Left ventricle myocardium superior (tissue), 1 donor: ENCODE data around the gene IL1A. TPM values are rescaled to one million over a fixed set of nuclear protein-coding genes. Genes with fewer than 3 reads are reported as not detected.
"Not testable (repeated sequence)": the region's sequence is repeated elsewhere in the genome, so short reads cannot be mapped to it uniquely, and the experiment has no call there.

ENCODE experiments used
- ATAC-seq: fragments of 200-7000 bp; cut with Tn5 transposase; one replicate; pipeline ENCODE4 v1.9.1; 2020; ENCODE audit warnings: mild to moderate bottlenecking, moderate library complexity
- DNase-seq: peaks from one replicate; pipeline ENCODE4 v3.0.0-alpha.2; 2020
- intact Hi-C: fragments of 100-400 bp; cut with micrococcal nuclease; formaldehyde crosslinking; loops from one replicate; pipeline ENCODE4 v1.11.0; 2022
- long read RNA-seq: library from polyadenylated mRNA; unstranded; transcript quantifications from one replicate; pipeline ENCODE4 v2.0.0, GENCODE V29; 2021
- total RNA-seq: library from RNA; stranded (reverse); fragmentation: NEBNext Ultra II Directional; extraction: Animal tissue kit (Norgen Biotek cat#: 25700); gene quantifications from one replicate; pipeline ENCODE4 v1.2.1, GENCODE V29; 2021
- donor health status: DM: no; HTN: yes; CAD: no; lungs with severe emphysema.

IL1A gene, protein sequence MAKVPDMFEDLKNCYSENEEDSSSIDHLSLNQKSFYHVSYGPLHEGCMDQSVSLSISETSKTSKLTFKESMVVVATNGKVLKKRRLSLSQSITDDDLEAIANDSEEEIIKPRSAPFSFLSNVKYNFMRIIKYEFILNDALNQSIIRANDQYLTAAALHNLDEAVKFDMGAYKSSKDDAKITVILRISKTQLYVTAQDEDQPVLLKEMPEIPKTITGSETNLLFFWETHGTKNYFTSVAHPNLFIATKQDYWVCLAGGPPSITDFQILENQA
- not detected for total RNA-seq
- long read RNA-seq, result 0 reads

DNA sequence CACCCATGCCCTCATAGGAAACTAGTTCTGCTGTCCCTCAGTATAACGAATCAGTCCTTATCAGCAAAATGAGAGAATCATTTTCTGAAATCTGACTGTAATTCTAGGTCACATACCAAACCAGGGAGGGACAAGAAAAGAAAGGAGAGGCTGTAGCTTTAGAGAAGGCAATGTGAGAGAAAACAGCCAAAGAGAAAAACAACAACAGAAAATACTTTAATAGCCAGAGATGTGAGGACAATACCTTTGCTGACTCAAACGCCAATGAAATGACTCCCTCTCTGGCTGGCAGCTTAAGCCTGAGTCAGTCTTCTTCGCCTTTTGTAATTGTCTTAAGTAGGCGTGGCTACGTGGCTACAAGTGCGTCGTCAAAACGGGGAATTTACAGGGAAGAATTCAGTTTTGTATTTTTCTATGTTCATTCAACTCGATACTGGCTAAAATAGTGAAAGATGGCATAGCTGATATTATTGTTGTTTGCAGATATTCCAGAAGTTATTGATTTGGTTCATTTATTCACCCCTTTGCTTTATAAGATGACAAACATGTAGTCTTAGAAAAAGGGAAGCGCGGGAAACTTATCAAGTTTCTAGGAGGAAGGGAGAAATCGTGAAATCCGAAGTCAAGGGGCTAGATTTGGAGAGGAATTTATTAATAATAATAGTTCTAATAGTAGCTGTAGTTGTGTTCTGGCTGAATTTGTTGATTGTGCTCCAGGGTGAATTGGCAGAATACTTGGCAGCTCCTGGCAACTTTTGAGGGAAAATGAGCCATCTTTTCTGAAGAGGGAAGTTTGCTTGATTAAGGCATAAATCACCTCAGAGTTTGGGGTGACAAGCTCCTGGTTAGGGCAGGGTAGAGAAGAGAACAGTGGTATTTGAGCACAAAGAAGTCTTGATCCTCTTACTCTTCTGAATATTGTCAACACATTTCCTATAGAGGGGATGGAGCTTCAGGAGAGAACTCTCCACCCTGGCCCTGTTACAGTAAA lies at the start of gene IL1A:
Gene IL1A, minus strand, starts transcription at position 295 of the 991 bp plus-strand sequence. CDS start 723 bp downstream, outside the sequence.
- intact Hi-C loops, result no loop called here
- ATAC-seq (no peak), DNase-seq (no peak)

DNA sequence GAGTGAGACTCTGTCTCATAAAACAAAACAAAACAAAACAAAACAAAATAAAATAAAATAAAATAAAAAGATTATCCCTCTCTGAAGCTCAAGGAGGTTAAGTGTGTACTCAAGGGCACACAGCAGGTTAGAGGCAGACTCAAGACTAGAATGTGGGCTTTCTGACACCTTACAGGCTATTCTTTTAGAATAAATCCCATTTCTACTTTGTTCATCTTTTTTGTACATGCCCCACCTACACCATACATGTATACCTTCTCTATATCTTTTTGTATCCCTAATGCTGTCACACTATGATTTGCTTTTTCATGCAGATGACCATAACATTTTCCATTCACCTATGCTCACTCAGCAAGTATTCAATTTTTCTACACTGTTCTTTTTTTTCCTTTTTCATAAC lies 49.7 kb upstream of the IL1A start:
- DNase-seq, result no peak
- no peak for ATAC-seq
- intact Hi-C loops, result no loop called here

DNA sequence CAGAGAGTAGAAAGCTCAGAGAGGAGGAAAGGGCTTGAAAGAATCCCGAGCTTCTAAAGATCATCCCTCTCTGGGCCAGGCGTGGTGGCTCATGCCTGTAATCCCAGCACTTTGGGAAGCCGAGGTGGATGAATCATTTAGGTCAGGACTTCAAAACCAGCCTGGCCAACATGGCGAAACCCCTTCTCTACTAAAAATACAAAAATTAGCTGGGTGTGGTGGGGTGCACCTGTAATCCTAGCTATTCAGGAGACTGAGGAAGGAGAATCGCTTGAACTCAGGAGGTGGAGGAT lies 49.3 kb upstream of the IL1A start:
- intact Hi-C loops, DNase-seq, ATAC-seq: not testable (repeated sequence)

DNA sequence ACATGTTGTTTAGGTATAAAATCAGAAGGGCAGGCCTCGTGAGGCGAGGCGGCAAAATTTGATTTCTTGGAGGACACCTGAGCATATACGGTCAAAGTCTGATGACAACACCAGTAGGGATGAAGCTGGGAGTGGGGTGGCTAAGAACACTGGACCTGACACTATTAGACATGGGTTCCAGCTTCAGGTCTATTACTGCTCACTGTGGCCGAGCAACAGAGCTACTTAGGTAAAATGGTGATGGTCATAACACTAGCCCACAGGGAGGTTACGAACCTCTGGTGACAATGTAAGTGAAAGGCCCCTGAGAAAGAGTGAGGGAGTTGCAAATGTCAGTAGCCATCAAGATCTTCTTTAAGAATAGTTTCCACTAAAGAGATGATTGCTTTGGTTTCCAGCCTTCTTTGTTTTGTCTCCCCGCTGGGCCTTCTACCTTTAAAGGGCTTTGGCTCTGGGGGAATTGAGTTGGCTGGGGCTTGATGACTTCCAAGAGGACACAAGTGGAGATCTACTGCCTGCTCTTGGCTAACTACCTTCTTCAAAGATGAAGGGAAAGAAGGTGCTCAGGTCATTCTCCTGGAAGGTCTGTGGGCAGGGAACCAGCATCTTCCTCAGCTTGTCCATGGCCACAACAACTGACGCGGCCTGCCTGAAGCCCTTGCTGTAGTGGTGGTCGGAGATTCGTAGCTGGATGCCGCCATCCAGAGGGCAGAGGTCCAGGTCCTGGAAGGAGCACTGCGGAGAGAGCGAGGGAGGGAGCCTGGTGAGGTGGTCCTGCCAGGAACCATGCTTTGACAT lies 48.7 kb upstream of the IL1A start:
- intact Hi-C loops, result no loop called here
- DNase-seq (no peak), ATAC-seq (no peak)

DNA sequence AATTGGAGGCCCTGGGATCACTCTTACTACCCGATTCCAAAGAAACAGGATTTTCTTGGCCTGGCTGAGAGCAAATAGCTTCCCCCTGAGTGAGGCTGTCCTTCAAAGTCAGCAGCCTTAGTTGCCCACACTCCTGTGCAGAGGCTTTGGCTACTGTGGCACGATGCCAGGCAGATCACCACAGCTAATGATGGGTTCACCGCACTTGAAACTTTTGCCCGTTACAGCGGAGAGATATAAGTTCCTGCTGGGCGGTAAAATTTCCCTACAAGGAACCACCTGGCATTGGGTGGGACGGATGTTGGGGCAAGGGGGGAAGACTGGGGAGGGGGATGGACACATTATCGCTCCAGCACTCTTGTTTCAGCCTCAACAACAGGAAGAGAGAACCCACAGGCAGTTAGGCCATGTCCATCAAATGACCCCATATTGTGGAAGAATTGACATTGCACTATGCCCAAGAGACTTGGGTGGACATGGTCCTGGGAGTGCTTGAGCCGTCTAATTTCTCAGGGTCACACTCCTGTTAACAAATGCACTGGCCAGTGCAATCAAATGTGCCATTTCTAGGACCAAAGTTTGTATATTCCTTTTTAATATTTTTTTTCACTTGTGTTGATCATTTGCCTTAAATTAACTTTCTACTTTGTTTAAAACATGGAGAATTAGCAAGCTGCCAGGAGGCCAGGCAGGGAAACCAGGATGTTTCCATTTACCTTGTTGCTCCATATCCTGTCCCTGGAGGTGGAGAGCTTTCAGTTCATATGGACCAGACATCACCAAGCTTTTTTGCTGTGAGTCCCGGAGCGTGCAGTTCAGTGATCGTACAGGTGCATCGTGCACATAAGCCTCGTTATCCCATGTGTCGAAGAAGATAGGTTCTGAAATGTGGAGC lies 47.9 kb upstream of the IL1A start:
- intact Hi-C loops, result no loop called here
- DNase-seq (no peak), ATAC-seq (no peak)

DNA sequence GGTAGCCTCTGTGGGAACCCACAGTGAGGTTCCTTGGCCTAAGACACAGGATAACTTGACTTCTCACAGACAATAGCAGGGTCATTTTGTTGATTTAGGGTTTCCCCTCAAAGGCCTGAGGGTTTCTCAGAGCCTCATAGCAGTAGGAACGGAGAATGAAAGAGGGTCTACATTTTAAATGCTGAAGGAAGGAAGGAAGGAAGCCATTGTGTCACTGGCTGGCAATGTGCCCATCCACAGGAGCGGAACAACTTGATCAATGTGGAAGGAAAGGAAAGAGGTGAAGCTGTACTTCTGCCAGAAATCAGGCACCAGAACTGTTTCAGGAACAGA lies 47.2 kb upstream of the IL1A start:
- ATAC-seq (no peak), DNase-seq (peak; percentile 33)
- intact Hi-C loops, result no loop called here

DNA sequence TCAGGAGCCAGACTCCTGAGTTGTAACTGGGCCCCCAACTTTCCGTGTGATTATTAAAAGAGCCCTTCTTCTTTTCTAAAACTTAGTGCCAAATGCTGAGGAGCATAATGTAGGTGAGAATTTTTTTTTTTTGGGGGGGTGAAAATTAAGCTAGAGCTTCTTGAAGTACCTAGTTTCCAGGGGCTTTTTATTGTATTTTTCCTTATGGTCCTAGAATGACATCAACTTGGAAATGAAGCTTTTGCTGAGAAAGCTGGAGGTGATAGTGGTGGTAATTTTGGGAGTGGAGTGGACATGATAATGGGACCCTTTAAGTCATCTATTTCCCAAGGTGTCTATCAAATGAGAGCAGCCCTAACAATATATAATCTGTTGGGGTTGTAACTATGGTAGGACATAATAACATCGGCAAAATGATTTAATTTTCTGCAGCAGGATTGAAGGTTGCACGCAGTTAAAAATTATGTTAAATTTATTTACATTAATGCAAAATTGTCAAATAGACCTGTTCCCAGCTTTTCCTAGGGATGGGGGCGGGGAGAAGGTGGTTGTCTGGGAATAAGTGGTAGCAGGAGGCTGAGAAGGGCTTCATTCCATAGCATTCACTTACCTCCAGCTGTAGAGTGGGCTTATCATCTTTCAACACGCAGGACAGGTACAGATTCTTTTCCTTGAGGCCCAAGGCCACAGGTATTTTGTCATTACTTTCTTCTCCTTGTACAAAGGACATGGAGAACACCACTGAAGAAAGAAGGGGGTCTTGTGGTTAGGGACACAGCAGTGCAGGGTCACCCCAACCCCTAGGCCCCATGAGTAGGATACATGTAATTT lies 46.6 kb upstream of the IL1A start:
- no peak for DNase-seq
- ATAC-seq, result no peak
- intact Hi-C loops, result no loop called here

DNA sequence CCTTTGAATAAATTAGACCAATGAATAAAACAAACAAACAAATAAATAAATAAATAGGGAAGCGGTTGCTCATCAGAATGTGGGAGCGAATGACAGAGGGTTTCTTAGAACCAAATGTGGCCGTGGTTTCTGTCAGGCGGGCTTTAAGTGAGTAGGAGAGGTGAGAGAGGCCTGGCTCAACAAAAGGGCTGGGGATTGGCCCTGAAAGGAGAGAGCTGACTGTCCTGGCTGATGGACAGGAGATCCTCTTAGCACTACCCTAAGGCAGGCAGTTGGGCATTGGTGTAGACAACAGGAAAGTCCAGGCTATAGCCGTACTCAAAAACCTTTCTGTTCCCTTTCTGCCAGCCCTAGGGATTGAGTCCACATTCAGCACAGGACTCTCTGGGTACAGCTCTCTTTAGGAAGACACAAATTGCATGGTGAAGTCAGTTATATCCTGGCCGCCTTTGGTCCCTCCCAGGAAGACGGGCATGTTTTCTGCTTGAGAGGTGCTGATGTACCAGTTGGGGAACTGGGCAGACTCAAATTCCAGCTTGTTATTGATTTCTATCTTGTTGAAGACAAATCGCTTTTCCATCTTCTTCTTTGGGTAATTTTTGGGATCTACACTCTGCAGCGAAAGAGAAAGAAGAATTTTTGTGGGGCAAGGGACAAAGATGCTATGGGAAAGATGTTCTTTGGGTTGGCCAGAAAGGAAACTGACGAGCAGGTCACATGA lies 45.8 kb upstream of the IL1A start:
- intact Hi-C loops, result no loop called here
- no peak for DNase-seq
- ATAC-seq, result no peak

DNA sequence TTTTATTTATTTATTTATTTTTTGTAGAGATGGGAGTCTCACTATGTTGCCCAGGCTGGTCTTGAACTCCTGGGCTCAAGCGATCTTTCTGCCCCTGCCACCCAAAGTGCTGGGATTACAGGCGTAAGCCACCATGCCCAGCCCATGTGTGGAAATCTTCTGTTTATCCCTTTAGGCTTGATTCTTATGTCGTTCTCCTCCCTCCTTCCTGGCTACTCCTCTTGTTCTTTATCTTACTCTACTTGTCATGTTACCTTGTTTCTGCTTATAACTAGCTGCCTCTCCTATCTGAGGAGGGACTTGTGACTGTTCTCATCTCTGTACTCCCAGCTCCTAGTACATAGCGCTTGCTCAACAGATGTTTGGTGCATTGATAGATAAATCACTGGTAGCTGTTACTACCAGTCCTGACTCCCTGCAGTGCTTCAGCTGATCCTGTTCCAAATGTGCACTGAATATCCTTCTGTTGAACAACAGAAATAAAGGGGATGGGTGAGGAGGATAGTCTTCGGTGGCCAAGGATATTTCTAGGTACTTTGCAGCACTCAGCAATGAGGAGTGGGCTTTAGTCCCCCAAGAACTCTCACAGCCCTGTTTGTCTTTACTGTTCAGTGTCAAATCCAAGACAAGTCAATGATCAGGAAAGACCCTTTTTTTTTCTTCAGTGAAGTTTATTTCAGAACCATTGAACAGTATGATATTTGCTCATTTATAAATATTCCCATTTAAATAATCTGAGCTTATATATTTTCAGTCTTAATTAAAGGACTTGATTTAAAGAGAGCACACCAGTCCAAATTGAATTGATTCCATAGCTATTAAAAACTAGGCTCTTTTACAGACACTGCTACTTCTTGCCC lies 45.0 kb upstream of the IL1A start:
- no peak for ATAC-seq
- intact Hi-C loops, result no loop called here
- no peak for DNase-seq

DNA sequence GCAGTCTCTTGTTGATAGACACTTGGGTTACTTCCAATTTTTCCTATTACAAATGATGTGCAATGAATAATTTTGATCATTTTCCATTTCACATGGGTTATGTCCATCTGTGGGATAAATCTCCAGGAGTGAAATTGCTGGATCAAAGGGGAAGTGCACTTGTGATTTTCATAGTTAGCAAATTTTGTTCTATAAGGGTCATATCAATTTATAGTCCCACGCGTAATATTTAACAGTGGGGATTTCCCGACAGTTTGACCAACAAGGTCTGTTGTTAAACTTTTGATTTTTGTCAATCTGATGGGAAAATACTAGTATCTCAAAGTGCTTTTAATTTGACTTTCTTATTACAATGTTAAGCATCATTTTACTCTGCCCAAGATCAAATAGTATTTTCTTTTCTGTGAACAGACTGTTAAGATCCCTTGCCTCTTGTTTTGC lies 44.0 kb upstream of the IL1A start:
- DNase-seq (no peak), ATAC-seq (no peak)
- intact Hi-C loops, result no loop called here

DNA sequence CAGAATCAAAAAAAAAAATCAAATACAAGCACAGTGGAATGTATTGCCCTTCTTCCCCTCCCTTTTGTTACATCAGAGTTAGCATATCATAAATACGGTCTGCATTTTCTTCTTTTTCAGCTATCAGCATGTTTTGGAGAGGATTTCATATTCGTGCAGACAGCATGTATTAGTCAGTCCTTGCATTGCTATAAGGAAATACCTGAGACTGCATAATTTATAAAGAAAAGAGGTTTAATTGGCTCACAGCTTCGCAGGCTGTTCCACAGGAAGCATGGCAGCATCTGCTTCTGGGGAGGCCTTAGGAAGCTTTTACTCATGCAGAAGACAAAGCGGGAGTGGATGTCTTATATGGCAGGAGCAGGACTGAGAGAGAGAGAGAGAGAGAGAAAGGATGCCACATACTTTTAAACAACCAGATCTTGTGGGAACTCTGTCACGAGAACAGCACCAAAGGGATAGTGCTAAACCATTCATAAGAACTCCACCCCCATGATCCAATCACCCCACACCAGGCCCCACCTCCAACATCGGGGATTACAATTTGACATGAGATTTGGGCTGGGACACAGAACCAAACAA lies 43.4 kb upstream of the IL1A start:
- DNase-seq, result no peak
- intact Hi-C loops, result no loop called here
- ATAC-seq, result no peak

DNA sequence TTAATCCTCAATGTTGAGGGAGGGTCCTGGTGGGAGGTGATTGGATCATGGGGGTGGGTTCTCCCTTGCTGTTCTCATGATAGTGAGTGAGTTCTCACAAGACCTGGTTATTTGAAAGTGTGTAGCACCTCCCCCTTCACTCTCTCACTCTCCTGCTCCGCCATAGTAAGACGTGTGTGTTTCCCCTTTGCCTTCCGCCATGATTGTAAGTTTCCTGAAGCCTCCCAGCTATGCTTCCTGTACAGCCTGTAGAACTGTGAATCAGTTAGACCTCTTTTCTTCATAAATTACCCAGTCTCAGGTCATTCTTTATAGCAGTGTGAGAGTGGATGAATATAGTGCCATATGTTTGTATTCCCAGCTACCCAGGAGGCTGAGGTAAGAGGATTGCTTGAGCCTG lies 42.7 kb upstream of the IL1A start:
- no peak for DNase-seq
- no peak for ATAC-seq

DNA sequence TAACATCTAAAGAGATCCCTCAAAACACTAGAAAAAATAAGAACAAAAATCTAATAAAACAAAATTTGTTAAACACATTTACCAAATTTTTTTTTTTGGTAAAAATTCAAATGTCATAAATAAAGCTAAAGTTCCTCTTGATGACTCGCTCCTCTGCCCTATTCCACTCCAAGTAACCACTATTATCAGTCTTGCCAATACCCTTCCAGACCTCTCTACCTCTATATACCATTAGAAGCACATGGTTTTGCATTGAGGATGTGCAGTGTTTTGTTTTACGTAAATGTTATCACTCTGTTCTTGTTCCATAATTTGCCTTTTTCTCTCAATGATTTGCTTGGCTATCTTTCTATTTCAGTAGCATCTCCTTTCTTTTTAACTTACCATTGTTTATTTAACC lies 41.4 kb upstream of the IL1A start:
- intact Hi-C loops, result no loop called here
- no peak for DNase-seq
- no peak for ATAC-seq

More for the DNA sequence above, 42.7 kb upstream of the IL1A start:
- intact Hi-C loops, result no loop called here

DNA sequence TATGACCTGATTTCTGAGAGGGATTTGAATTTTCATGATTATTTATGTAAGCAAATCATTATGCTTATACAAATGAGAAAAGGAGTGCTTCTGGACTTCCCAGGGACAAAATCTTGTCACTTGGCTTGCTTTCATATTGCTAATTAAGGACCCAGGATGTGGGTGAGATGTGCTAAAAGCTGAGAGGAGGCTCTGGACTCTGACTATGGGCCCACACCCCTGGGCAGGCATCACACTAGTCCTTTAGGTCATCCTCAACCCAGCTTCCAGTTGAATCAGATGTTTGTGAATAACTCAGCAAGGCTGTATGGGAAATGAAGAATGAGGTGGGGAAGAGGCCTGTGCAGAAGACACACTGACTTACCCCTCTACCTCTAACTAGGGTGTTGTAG lies 40.4 kb upstream of the IL1A start:
- DNase-seq, result no peak
- ATAC-seq, result no peak

DNA sequence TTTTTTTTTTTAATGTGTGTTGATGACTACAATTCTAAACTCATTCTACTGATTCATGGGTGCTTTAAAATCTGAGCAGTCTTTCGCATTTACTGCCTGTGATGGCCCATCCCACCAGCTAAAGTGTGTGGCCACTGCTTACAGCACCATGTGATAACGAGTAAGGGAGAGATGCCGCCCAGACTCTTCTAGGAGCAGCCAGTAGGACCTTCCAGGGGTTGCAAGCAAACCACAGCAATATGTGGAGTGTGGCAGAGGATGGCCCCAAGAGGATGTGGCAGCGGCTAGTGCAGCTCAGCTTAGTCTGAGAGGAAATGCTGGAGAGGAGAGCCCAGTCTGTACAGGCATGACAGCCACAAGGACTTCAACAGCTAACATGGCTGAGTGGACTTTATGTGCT lies 37.4 kb upstream of the IL1A start:
- intact Hi-C loops, result no loop called here
- DNase-seq (no peak), ATAC-seq (no peak)

More for the DNA sequence above, 40.4 kb upstream of the IL1A start:
- intact Hi-C loops, result no loop called here

DNA sequence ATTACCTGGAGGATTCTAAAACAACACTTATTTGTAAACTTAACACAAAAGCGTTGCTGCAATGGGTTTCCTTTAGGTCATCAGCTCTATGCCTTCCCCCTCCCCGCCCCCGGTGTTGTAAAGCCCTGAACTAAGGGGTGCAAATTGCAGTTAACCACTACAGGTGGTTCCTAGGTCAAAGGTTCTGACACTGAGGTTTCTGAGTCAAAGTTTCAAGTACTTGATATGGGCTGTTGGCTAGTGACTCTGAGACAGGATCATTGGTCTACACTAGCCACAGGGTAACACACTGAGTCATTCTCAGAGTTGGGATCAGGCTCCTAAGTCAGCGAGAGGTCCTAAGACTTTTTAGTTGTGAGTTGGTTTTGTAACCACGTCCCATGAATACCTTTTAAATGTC lies 36.8 kb upstream of the IL1A start:
- ATAC-seq, result no peak
- intact Hi-C loops, result no loop called here
- DNase-seq, result no peak
